Erythroblast (primary cell): ENCODE measurements around the gene ZNF488.

Source experiments
- GATA1 ChIP-seq: IDR thresholded peaks from 2 replicates; pipeline ENCODE4 v1.6.1; 2011; ENCODE audit warnings: low read depth, mild to moderate bottlenecking, control low read depth, low read length, moderate library complexity
- POLR2A ChIP-seq: IDR thresholded peaks from 2 replicates; pipeline ENCODE4 v1.6.1; 2011; ENCODE audit warnings: mild to moderate bottlenecking, low read length

- no peak for TF ChIP-seq POLR2A
- no peak for TF ChIP-seq GATA1
These were observed 35.2 kb downstream of the ZNF488 start for GRCh38 chr10:47348661-47349470.
